ENCODE results near the gene DIAPH1. TPM values are rescaled to one million over a fixed set of nuclear protein-coding genes. Genes with fewer than 3 reads are reported as not detected.

Gene DIAPH1
- total and polyA plus RNA-seq, 8 donors: 18.0 to 181 (median 76.6) TPM

- Histone ChIP-seq H3K27me3 (peaks cover 0 to 10% (median 0%) of the 10 kb centered on the region in 3 donors), H3K4me3 (peak within 1 kb of the TSS; percentile 74 to 90 (median 82)), H3K27ac (peak within 1 kb of the TSS; percentile 81 to 87 (median 86)), H3K9me3 (no peaks in the 10 kb centered on the region), H3K36me3 (peaks cover 0 to 20% (median 19%) of the 10 kb centered on the region in 4 donors), H3K4me1 (peaks cover 19 to 56% (median 44%) of the 10 kb centered on the region in 4 donors)
- no peak for TF ChIP-seq CTCF (IDR thresholded peaks at IDR 0.05)
- peak in 1 of 4 donors; percentile 6 for TF ChIP-seq POLR2A (IDR thresholded peaks at IDR 0.05)
- no peak for TF ChIP-seq EP300 (IDR thresholded peaks at IDR 0.05)
- peak in 2 of 3 donors; percentile 77 to 88 for TF ChIP-seq POLR2AphosphoS5 (IDR thresholded peaks at IDR 0.05)
- DNase-seq: peak; percentile 96 to 98
- 0 to 2% (median 0%) methylated on average over 13 to 55 of the region's 55 CpGs for WGBS, 5 donors
- intact Hi-C loops (cut with DNase I; ENCODE audit: low total_unique reads): no loop called here
Measured at GRCh38 chr5:141636413-141637122, 17.8 kb upstream of the DIAPH1 start, which contains the start of the genes HDAC3 and RELL2. TSS of gene HDAC3 (minus strand) at chr5:141636849. CDS start at chr5:141636790, 59 bp downstream. TSS of gene RELL2 (plus strand) at chr5:141636997. CDS start at chr5:141638226, 1,229 bp downstream.

DNA sequence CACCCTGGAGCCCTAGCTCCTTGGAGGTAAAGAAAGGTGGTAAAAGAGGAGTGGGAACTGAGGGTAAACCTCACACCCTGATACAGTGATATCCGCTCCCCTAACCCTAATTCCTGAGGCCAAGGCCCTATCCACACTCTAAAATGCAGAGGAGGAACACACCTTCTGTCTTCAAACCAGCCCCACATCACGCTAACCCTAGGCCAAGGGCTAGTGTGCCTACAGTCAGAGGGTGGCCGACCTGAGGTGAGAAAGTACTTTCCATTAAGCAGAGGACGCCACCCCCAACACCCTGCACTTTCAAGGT is 17.3 kb upstream of the DIAPH1 start:
- DNase-seq: no peak
- intact Hi-C loops (cut with DNase I; ENCODE audit: low total_unique reads): no loop called here
- Histone ChIP-seq H3K27ac (peak overlapping the region; percentile 81 to 87 (median 86)), H3K36me3 (peaks cover 0 to 16% (median 14%) of the 10 kb centered on the region in 4 donors), H3K4me3 (peak overlapping the region; percentile 74 to 90 (median 82)), H3K9me3 (no peaks in the 10 kb centered on the region), H3K4me1 (peaks cover 19 to 56% (median 44%) of the 10 kb centered on the region in 4 donors), H3K27me3 (peaks cover 0 to 10% (median 0%) of the 10 kb centered on the region in 3 donors)
- WGBS, 5 donors: 4 to 7% (median 4%) methylated on average over 4 of the region's 4 CpGs
- TF ChIP-seq CTCF (IDR thresholded peaks at IDR 0.05) (no peak), POLR2AphosphoS5 (IDR thresholded peaks at IDR 0.05) (no peak), POLR2A (IDR thresholded peaks at IDR 0.05) (no peak)

DNA sequence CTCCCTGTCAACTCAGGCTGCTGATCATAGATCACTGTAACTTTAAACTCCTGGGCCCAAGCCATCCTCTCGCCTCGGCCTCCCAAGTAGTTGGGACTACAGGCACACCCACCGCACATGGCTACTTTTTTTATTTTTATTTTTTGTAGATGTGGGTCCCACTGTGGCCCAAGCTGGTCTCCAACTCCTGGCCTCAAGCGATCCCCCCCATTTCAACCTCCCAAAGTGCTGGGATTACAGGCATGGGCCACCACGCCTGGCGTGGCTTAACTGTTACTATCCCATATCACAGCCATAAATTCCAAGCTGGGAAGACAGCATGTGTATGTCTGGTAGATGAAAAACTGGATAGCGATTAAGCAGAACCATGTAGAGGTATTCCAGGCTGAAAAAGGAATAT is 16.8 kb upstream of the DIAPH1 start:
- peaks cover 19 to 56% (median 44%) of the 10 kb centered on the region in 4 donors for H3K4me1 ChIP-seq
- peak overlapping the region; percentile 74 to 90 (median 82) for H3K4me3 ChIP-seq
- peaks cover 0 to 10% (median 0%) of the 10 kb centered on the region in 3 donors for H3K27me3 ChIP-seq
- H3K27ac ChIP-seq: peak overlapping the region in 2 of 5 donors; percentile 86 to 87
- DNase-seq: no peak
- intact Hi-C loops (cut with DNase I; ENCODE audit: low total_unique reads): no loop called here
- peaks cover 0 to 16% (median 12%) of the 10 kb centered on the region in 4 donors for H3K36me3 ChIP-seq
- TF ChIP-seq POLR2A (IDR thresholded peaks at IDR 0.05) (no peak), POLR2AphosphoS5 (IDR thresholded peaks at IDR 0.05) (no peak), CTCF (IDR thresholded peaks at IDR 0.05) (no peak), EP300 (IDR thresholded peaks at IDR 0.05) (no peak)
- H3K9me3 ChIP-seq: no peaks in the 10 kb centered on the region
- 56 to 69% (median 65%) methylated on average over 7 of the region's 7 CpGs for WGBS, 5 donors

GRCh38 chr5:141634720-141635119 is 15.9 kb upstream of the DIAPH1 start:
- peaks cover 2 to 22% (median 16%) of the 10 kb centered on the region in 4 donors for H3K36me3 ChIP-seq
- H3K4me1 ChIP-seq: peaks cover 19 to 56% (median 44%) of the 10 kb centered on the region in 4 donors
- WGBS, 5 donors: 90 to 93% (median 93%) methylated on average over 6 of the region's 6 CpGs
- no peak overlapping the region for H3K4me3 ChIP-seq
- no peak overlapping the region for H3K27ac ChIP-seq
- DNase-seq: no peak
- TF ChIP-seq POLR2A (IDR thresholded peaks at IDR 0.05) (no peak), POLR2AphosphoS5 (IDR thresholded peaks at IDR 0.05) (no peak), CTCF (IDR thresholded peaks at IDR 0.05) (no peak), EP300 (IDR thresholded peaks at IDR 0.05) (no peak)
- intact Hi-C loops (cut with DNase I; ENCODE audit: low total_unique reads): no loop called here
- no peaks in the 10 kb centered on the region for H3K9me3 ChIP-seq
- peaks cover 0 to 10% (median 0%) of the 10 kb centered on the region in 3 donors for H3K27me3 ChIP-seq
